Fibroblast of skin of scalp (primary cell): ENCODE results near the gene HEXD.
A peak's percentile ranks its signal among the peaks of the same experiment; 100 is the strongest.
"Not testable (repeated sequence)": the region's sequence is repeated elsewhere in the genome, so short reads cannot be mapped to it uniquely, and the experiment has no call there.

Experiments
- DNase-seq: peaks from one replicate; pipeline ENCODE4 v3.0.0-alpha.2; 2013

HEXD gene

DNA sequence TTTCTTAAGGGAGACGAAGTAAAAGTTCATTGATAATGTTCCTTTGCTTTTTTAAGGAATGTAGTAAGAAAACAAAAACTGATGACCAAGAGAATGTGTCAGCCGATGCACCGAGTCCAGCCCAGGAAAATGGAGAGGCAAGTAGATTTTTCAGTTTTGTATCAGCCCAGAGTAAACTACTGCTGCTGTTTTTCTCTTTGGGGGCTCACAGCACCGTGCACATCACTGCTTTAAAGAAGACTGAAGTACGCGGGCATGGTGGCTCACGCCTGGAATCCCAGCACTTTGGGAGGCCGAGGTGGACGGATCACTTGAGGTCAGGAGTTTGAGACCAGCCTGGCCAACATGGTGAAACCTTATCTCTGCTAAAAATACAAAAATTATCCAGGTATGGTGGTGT, 41.8 kb downstream of the HEXD start:
- not testable (repeated sequence) for DNase-seq

DNA sequence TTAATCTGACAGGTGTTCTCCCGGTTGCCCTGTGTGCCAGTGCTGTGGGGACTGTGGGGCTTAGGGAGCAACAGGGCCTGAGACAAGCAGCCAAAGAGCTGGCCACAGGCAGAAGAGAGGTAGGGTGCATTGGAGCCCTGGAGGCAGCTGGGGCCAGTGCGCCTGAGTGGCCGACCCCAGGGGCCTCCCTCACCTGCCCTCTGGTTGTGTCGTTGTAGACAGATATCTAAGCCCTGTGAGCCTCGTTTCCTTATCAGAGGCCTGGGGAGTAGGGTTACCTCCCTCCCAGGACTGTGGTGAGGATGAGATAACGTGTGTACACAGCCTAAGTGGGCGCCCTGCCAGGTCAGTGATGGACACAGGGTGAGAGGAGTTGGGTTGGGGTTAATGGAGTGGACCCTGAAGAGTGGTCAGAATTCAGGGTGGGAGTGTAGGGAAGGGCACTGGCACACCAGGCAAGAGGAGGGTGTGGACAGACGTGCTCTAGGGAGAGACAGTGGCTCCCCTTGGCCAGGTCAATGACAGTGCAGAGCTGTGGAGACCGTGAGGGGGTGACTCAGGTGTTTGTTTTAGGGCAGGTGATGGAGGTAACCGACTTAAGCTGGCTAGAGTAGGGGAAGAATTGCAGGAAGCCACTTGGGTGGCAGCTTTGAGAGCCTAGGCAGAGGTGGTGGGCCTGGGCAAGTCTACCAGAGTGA, 43.8 kb downstream of the HEXD start:
- no peak for DNase-seq

GRCh38 chr17:82463391-82463790, 45.2 kb downstream of the HEXD start:
- no peak for DNase-seq

DNA sequence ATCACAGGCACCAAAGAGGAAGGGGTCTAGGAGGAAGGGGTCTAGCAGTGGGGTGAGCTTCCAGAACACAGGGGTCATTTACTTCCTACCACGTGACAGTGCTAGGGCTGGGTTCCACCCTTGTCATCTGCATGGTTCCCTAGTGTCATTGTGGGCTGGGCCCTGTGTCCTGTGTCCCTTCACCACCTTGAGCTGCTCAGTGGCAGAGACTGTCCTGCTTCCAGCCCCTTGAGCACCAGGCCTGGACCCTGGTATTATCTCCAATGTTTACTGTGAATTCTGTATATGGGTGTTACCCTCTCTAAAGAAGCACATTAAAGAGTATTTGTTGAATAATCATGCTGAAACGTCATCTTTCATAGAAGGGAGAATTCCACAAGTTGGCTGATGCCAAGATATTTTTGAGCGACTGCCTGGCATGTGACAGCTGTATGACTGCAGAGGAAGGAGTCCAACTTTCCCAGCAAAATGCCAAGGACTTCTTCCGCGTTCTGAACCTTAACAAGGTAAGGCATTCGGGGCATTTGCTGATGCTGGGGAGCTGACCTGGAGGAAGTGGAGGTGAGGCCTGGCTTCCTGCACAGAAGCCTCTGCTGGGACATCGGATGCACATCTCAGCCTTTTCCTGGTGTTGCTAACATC, 45.9 kb downstream of the HEXD start:
- DNase-seq = no peak

GRCh38 chr17:82464567-82464929, 46.4 kb downstream of the HEXD start:
- no peak for DNase-seq

DNA sequence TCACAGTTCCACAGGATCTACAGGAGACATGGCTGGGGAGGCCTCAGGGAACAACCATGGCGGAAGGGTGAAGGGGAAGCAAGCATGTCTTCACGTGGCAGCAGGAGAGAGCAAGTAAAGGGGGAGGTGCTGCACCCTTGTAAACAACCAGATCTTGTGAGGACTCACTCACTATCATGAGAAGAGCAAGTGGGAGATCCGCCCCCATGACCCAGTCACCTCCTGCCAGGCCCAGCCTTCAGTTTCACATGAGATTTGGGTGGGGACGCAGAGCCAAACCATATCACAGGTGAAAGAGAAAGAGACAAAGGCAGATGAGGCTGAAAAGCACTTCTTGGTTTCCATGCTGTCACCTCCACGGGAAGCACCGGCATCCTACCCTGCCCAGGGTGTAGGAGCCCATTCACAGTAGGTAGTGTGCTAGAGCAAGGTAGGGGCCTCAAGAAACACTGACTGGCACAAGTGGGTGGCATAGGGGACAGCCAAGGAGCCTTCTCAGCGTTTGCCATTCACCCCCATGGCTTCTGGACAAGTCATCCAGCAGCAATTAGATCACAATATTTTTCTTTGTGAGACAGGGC, 47.0 kb downstream of the HEXD start:
- no peak for DNase-seq

GRCh38 chr17:82468692-82469091, 50.5 kb downstream of the HEXD start:
- no peak for DNase-seq

DNA sequence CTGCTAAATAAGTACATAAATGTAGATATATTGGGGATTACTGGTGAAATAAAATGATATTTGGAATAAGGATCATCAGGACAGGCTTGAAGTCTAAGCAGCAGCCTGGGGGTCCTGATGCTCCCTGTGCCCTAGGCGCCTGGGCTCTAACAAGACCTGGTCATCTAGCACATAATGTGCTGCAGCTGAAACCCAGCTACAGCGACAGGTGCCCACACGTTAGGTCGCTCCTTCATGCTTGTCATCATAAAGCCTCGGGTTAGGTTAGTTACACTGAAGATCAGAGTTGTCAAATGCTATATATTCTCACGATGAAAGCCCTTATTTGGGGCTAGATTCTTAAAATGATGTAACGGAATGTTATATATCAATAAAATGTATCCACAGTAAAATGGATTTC, 51.9 kb downstream of the HEXD start:
- no peak for DNase-seq

DNA sequence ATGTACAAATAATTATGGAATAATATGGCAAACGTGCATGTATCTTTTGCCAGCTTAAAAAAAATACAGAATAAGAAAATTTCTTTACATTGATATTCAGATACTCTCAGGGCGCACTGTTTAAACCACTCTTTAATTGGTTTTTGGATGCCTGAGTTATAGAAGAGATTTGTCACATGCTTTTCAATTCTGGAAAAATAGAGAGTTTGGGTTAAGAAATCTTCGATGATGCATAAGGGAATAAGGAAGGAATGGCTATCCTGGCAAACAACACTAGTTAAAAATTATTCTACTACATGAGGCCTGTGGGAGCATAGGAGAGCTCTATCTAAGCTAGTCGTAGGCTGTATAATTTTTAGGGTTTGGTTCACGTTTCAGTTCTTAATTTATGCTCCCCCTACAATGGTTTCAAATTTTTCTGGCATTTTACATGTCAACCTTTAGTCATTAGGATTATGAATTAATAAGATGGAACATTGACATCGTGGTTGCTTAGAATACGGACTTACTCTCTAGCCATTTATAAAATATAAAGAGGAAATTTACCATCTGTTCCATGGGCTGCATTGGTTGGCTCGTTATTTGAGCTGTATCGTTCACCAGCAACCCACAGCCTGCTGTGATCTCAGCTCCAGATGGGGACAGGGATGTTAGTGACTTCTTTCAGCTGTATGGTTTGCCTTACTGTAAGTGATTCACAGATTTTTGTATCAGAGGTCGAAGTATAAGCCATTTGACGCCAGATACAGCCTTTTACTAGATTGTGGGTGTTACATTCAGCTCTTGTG, 56.3 kb downstream of the HEXD start:
- DNase-seq = no peak

- peak; percentile 35 for DNase-seq
These were observed 57.3 kb downstream of the HEXD start for GRCh38 chr17:82475458-82475857.

DNA sequence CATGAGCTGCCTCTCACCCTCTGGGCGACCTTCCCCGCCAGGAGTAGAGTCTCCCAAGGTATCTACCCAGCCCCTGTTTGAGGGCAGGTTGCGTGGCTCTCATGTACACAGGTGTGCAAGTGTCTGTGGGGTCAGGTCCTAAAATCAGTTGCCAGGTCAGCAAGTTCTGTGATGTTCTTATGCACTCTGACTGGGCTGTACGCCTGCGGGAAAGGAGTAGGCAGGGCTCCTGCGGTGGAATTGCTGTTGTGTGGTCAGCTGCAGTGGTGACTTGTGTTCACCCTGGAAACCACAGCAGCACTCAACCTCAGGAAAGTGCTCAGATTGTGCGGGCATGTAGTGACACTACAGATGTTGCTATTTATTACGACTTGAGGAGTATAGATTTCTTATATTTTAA, 59.8 kb downstream of the HEXD start:
- no peak for DNase-seq

DNA sequence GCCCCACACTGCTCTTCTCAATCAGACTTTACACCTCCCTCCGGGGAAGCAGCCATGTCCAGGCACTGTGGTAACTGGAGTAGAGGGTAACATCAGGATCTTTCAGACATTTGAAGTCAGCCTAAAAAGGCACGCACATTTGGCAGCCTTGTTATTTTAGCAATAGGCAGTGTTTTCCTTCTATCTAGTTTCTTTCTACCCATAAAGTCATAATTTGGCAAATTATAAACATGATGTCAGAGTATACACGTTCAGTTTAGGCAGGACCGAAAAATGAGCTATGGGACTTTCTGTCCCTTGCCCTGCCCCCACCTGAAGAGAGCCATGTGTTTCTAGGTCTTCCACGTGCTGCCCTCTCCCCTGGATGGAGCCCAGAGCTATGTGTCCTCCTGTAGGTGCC, 61.5 kb downstream of the HEXD start:
- no peak for DNase-seq

DNA sequence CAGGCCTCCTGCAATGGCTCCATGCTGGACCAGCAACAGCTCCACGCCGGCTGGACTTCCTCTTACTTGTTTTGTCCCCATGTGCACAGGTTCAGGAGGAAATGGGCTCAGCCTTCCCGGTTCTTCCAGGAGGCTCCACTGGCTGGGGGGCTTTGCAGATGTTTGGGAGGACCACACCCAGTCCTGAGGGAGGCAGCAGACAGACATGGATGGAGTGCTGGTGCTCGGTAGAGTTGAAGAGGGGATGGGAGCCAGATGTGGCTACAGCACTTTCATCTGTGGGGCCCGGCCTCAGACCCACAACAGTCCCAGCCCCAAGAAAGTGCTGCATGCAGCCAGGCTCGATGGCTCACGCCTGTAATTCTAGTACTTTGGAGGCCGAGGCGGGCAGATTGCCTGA, 62.2 kb downstream of the HEXD start:
- DNase-seq = no peak

DNA sequence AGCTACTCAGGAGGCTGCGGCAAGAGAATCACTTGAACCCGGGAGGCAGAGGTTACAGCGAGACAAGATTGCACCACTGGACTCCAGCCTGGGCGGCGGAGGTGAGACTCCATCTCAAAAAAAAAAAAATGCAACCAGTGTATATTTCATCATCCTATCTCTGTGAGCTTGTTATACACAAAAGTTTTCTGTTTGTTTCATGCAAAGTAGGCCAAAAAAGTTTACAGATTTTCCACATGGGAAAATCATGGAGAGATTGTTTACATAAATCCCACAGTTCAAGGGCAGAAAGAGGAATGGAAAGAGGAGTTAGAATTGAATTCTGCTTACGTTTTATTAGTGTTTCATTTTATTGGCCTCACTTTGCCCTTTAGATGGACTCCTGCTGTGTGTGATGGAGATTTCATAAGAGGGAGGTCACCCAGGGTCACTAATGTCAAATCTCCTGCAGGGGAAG, 65.1 kb downstream of the HEXD start:
- no peak for DNase-seq

DNA sequence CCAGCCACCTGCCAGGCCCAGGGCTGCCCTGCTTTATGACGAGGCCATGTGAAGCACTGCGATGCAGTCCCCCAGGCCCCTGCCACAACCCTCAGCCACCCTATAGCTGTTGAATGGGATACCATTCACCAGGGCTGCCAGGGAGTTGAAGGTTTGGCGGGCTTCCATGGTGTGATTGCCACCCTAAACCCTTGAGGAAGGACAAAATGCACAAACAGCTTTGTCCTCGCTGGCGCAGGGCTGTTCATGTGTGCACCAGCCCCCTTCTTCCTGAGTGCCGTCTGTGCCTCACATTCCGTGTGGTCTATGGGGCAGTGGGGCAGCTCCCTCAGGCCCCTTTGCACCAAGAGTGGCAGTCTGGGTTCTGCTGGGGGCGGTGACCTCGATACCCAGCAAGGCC, 65.7 kb downstream of the HEXD start:
- no peak for DNase-seq

DNA sequence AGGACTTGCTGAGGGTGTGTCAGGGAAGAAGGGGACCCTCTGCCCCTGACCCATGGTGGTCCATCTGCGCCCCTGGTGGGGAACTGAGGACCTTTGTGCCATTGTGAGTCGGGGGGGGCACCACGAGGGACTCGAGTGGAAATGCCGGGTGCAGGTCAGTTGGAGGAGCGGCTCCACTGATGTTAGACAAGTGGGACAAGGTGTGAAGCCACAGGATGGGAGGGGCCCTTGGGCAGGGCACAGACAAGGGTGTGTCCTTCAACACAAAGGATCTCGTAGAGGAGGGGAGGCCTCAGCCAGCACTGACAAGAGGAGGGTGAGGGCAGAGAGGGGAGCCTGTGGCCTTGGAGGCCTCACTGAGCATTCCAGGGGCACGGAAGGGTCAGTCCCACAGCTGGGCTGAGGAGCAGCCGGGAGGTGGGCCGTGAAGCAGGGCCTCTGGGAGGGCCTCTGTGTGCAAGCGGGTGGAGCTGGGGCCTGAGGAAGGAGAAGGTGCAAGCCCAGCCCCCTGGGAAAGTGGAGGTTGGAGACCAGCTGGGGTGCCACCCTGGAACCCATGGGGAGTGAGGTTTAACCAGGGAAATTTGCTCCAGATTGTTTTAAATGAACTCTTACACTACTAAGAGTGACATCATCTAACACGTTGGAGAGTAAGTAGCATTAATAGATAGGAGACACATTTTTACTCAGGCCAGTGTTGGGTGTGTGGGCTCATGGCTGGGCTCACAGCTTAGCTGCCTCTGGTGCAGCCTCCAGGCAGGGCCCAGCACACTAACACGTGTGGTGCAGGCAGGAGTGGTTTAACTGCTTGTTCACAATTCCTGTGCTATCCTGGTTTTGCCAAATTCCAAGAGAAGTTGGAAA, 68.3 kb downstream of the HEXD start:
- DNase-seq = no peak

DNA sequence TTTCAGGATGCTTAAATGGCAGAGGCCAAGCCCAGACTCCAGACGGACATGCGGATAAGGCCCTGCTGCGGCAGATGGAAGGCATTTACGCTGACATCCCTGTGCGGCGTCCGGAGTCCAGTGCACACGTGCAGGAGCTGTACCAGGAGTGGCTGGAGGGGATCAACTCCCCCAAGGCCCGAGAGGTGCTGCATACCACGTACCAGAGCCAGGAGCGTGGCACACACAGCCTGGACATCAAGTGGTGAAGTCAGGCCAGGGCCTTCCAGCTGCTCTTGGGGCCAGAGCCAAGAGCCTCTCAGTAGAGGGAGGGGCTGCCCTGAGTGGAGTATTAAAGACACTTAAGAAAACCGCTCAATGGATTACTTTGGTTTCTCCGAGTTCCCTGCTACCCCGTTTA, 69.8 kb downstream of the HEXD start:
- no peak for DNase-seq

- DNase-seq = peak; percentile 49
These were observed 71.0 kb downstream of the HEXD start for GRCh38 chr17:82489117-82489516.

DNA sequence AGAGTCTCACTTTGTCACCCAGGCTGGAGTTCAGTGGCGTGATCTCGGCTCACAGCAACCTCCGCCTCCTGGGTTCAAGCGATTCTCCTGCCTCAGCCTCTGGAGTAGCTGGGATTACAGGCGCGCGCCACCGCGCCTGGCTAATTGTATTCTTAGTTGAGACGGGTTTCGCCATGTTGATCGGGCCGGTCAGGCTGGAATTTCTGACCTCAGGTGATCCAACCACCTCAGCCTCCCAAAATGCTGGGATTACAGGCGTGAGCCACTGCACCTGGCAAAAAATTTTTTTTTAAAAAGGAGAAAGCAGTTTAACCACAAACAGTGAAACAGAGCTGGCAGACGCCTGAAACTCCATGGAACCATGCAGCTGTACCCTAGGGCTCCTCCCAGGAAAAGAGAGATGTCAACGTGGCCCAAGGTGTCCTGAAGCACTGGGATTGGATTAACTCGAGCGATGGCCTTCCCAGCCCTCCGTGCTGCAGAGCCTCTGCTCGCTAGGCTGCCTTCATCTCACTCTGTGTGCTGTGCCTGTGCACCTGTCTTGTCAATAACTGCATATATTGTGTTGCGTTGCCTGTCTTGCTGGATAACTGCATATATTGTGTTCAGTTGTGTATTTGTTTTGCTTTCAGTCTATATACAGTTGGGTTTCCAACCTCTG, 71.8 kb downstream of the HEXD start:
- no peak for DNase-seq

- no peak for DNase-seq
These were observed 72.5 kb downstream of the HEXD start for GRCh38 chr17:82490512-82491195.

- DNase-seq = no peak
These were observed 73.0 kb downstream of the HEXD start for GRCh38 chr17:82491196-82491530.
